ENCODE measurements around the gene KCNH3.
A peak's percentile ranks its signal among the peaks of the same experiment; 100 is the strongest.

Gene KCNH3

DNA sequence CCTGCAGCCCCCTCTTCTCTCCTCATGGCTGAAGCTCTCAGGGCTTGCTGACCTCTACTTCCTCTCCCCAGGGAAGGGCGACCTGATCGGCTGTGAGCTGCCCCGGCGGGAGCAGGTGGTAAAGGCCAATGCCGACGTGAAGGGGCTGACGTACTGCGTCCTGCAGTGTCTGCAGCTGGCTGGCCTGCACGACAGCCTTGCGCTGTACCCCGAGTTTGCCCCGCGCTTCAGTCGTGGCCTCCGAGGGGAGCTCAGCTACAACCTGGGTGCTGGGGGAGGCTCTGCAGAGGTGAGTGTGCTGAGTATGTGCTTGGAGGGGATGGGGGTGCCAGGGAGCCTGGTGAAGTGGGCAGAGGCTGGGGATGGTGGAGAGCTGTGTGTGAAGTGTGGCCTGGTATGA is 15.4 kb downstream of the KCNH3 start:
- no peak for TF ChIP-seq FOXP2 (optimal IDR thresholded peaks at IDR 0.05; ENCODE audit: borderline replicate concordance, extremely low read depth, extremely low read length, insufficient read depth)
- TF ChIP-seq TAF1 (IDR thresholded peaks at IDR 0.05; ENCODE audit: borderline replicate concordance, insufficient read depth, low read length) = no peak
- no peak for TF ChIP-seq SIN3A (IDR thresholded peaks at IDR 0.05; ENCODE audit: borderline replicate concordance, insufficient read depth, low read length)
- TF ChIP-seq, protein P1, sequence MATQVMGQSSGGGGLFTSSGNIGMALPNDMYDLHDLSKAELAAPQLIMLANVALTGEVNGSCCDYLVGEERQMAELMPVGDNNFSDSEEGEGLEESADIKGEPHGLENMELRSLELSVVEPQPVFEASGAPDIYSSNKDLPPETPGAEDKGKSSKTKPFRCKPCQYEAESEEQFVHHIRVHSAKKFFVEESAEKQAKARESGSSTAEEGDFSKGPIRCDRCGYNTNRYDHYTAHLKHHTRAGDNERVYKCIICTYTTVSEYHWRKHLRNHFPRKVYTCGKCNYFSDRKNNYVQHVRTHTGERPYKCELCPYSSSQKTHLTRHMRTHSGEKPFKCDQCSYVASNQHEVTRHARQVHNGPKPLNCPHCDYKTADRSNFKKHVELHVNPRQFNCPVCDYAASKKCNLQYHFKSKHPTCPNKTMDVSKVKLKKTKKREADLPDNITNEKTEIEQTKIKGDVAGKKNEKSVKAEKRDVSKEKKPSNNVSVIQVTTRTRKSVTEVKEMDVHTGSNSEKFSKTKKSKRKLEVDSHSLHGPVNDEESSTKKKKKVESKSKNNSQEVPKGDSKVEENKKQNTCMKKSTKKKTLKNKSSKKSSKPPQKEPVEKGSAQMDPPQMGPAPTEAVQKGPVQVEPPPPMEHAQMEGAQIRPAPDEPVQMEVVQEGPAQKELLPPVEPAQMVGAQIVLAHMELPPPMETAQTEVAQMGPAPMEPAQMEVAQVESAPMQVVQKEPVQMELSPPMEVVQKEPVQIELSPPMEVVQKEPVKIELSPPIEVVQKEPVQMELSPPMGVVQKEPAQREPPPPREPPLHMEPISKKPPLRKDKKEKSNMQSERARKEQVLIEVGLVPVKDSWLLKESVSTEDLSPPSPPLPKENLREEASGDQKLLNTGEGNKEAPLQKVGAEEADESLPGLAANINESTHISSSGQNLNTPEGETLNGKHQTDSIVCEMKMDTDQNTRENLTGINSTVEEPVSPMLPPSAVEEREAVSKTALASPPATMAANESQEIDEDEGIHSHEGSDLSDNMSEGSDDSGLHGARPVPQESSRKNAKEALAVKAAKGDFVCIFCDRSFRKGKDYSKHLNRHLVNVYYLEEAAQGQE (IDR thresholded peaks at IDR 0.05; ENCODE audit: insufficient read depth in 1 of 2, low read depth in 2 of 2, low read length in 2 of 2) = no peak
- TF ChIP-seq POLR2AphosphoS5 (IDR thresholded peaks at IDR 0.05; ENCODE audit: low read depth, low read length) = no peak

DNA sequence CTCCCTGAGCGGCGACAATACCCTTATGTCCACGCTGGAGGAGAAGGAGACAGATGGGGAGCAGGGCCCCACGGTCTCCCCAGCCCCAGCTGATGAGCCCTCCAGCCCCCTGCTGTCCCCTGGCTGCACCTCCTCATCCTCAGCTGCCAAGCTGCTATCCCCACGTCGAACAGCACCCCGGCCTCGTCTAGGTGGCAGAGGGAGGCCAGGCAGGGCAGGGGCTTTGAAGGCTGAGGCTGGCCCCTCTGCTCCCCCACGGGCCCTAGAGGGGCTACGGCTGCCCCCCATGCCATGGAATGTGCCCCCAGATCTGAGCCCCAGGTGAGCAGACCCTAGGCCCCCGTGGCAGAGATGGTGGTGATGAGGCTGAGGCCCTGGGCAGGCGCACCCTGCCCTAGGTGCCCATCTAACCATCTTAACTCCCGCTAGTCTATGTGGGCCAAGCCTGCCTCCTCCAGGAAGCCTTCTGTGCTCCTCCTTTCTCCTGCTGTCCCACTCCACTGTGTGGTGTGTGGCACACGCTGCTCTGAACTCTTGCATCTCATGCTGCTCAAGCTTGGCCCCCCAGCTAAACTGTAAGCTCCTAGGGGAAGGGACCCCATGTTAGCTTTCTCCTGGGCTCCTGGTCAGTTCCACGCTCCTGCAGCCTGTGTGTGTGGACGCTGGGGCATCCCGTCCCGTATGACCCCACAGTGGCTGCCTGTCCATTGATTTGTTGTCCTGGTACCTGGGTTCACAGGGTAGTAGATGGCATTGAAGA is 17.0 kb downstream of the KCNH3 start:
- TF ChIP-seq POLR2AphosphoS5 (IDR thresholded peaks at IDR 0.05; ENCODE audit: low read depth, low read length) (no peak), TAF1 (IDR thresholded peaks at IDR 0.05; ENCODE audit: borderline replicate concordance, insufficient read depth, low read length) (no peak), FOXP2 (optimal IDR thresholded peaks at IDR 0.05; ENCODE audit: borderline replicate concordance, extremely low read depth, extremely low read length, insufficient read depth) (no peak), SIN3A (IDR thresholded peaks at IDR 0.05; ENCODE audit: borderline replicate concordance, insufficient read depth, low read length) (no peak)
- TF ChIP-seq, protein P1 (IDR thresholded peaks at IDR 0.05; ENCODE audit: insufficient read depth in 1 of 2, low read depth in 2 of 2, low read length in 2 of 2) = no peak

DNA sequence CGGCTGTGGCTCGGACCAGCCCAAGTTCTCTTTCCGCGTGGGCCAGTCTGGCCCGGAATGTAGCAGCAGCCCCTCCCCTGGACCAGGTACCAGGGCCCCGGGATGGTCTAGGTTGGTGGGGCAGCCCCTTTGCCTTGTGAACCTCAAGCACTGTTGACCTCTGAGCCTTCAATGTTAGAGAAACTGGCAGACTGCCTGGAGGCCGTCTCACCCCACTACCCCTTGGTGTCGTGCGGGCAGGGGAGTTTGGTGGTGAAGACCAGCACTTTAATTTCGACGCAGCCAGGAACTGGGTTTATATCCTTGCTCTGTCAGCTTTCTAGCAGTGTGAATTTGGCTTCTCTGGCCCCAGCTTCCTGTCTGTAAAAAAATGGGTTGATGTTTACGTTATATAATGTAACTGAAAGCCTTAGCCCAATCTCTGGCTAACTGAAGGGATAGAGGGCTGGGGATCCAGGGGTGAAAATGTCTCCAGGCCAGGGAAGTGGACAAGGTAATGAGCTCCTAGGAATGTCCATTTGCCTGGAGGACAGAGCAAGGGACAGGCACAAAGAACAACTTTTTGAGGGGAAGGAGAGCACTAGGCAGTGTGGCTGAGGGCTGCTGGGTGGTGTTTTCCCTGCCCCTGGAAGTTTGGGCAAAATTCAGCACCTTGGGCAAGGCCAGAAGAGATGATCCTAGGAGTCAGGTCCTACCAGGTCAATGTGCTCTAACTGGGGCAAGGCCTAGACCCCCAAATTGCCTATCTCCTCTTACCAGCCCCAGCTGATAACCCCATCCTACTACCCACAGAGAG is 17.8 kb downstream of the KCNH3 start:
- TF ChIP-seq, protein P1 (IDR thresholded peaks at IDR 0.05; ENCODE audit: insufficient read depth in 1 of 2, low read depth in 2 of 2, low read length in 2 of 2) = 0 out of 4 replicates have a peak, but pooled peaks of 1 of the 2 experiments have one; percentile 22
- no peak for TF ChIP-seq FOXP2 (optimal IDR thresholded peaks at IDR 0.05; ENCODE audit: borderline replicate concordance, extremely low read depth, extremely low read length, insufficient read depth)

DNA sequence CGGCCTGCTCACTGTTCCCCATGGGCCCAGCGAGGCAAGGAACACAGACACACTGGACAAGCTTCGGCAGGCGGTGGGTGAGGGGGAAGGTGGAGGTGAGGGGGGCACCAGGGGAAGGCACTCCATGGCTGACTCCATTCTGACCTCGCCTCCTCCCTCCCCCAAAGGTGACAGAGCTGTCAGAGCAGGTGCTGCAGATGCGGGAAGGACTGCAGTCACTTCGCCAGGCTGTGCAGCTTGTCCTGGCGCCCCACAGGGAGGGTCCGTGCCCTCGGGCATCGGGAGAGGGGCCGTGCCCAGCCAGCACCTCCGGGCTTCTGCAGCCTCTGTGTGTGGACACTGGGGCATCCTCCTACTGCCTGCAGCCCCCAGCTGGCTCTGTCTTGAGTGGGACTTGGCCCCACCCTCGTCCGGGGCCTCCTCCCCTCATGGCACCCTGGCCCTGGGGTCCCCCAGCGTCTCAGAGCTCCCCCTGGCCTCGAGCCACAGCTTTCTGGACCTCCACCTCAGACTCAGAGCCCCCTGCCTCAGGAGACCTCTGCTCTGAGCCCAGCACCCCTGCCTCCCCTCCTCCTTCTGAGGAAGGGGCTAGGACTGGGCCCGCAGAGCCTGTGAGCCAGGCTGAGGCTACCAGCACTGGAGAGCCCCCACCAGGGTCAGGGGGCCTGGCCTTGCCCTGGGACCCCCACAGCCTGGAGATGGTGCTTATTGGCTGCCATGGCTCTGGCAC is 18.5 kb downstream of the KCNH3 start:
- TF ChIP-seq SIN3A (IDR thresholded peaks at IDR 0.05; ENCODE audit: borderline replicate concordance, insufficient read depth, low read length) (no peak), FOXP2 (optimal IDR thresholded peaks at IDR 0.05; ENCODE audit: borderline replicate concordance, extremely low read depth, extremely low read length, insufficient read depth) (no peak), TAF1 (IDR thresholded peaks at IDR 0.05; ENCODE audit: borderline replicate concordance, insufficient read depth, low read length) (no peak), POLR2AphosphoS5 (IDR thresholded peaks at IDR 0.05; ENCODE audit: low read depth, low read length) (no peak)
- TF ChIP-seq, protein P1 (IDR thresholded peaks at IDR 0.05; ENCODE audit: insufficient read depth in 1 of 2, low read depth in 2 of 2, low read length in 2 of 2) = no peak

All from PFSK-1 (cell line).